Measurements from ENCODE around the gene FASTKD3.

DNA sequence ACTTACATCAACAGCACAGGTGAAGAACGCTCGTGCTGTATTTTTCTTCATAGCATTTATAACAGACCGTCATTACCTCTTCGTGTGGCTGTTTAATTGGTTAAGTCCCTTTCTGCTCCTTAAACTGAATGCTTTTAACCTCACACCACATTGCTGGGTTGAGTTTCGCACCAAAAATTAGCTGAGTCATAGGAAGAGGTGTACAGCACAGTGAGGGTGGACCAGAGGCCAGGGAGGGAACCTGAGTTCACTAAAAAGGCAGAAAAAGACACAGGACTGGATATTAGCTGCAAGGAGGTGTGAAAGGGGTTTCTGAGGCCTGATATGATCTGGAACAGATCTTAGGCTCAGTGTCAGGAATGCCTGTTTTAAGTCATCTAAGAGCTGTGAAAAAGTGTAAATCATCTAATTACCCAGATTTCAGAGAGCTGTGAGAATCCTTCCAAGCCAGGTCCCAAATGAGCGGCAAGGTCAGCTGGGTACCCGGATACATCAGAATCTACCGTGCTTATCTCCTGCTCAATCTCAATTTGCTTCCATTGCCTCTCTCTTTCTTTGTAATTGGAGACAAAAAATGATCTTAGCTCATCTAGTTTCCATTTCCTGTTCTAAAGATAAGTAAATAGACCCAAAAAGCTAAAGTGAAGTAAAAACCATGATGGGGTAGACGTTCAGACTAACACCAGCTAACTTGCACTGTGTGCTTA, 10.8 kb downstream of the FASTKD3 start:
- no peak for TF ChIP-seq CEBPB (IDR thresholded peaks at IDR 0.05; ENCODE audit: low read depth)
- no peak for TF ChIP-seq POLR2AphosphoS5 (IDR thresholded peaks at IDR 0.05; ENCODE audit: low read depth, low read length)
- TF ChIP-seq REST (IDR thresholded peaks at IDR 0.05; ENCODE audit: low read depth): no peak
- no peak for TF ChIP-seq CTCF (IDR thresholded peaks at IDR 0.05 in 2 of 3, conservative IDR thresholded peaks at IDR 0.05 in 1 of 3; ENCODE audit: borderline replicate concordance in 1 of 3, insufficient read depth in 1 of 3, low read depth in 2 of 3, low read length in 2 of 3)
- TF ChIP-seq MAX (IDR thresholded peaks at IDR 0.05): no peak
- TF ChIP-seq RAD21 (IDR thresholded peaks at IDR 0.05; ENCODE audit: low read depth): no peak
- no peak for TF ChIP-seq POLR2A (IDR thresholded peaks at IDR 0.05; ENCODE audit: borderline replicate concordance, extremely low read depth, insufficient read depth, insufficient read length)
- TF ChIP-seq SIN3A (IDR thresholded peaks at IDR 0.05; ENCODE audit: low read depth): no peak
- no peak for TF ChIP-seq JUND (IDR thresholded peaks at IDR 0.05)
